Endothelial cell of umbilical vein (primary cell): ENCODE measurements around the gene ABL1. TPM values are rescaled to one million over a fixed set of nuclear protein-coding genes. Genes with fewer than 3 reads are reported as not detected.

Experiments used
- BruUV-seq: library from RNA; stranded (reverse); fragments of 400-500 nt; replicated peaks from 2 replicates; lab custom pipeline; 2021; lab: Mats Ljungman, UMichigan
- CTCF ChIA-PET: fragments of 300-600, 350-600 bp; sonication (Branson Sonifier 250); formaldehyde crosslinking; loops from one replicate; lab custom pipeline; 2021; ENCODE audit warnings: antibody characterized with exemption, inconsistent platforms; lab: Charles Lee
- POLR2A ChIA-PET: fragments of 300-600, 350-600 bp; sonication (Branson Sonifier 250); formaldehyde crosslinking; loops from one replicate; lab custom pipeline; 2021; ENCODE audit warnings: antibody characterized with exemption, inconsistent platforms; lab: Charles Lee
- DNase-seq: peaks from one replicate; pipeline ENCODE4 v3.0.0-alpha.2; 2011; ENCODE audit warnings: low read depth, low spot score
- FAIRE-seq: peaks from 2 replicates; lab custom pipeline; 2011; peaks lifted over from hg19 to GRCh38; lab: Jason Lieb, UNC
- H2AFZ ChIP-seq: 2 replicates; pipeline ENCODE4 v1.6.0; 2012; ENCODE audit warnings: low read depth, low read length, control low read depth, inconsistent platforms
- H3K27ac ChIP-seq: 2 replicates; pipeline ENCODE4 v1.5.1; 2011; ENCODE audit warnings: low read depth, mild to moderate bottlenecking, control low read depth, low read length, moderate library complexity; ENCODE audit not compliant: insufficient read depth
- H3K27me3 ChIP-seq, 2 experiments: 2 replicates each; pipeline versions ENCODE4 v1.6.0 to v1.6.1; 2011; ENCODE audit warnings: low read length in 2 of 2, mixed read lengths in 1 of 2; ENCODE audit not compliant: control insufficient read depth in 2 of 2, insufficient read depth in 2 of 2
- H3K36me3 ChIP-seq, 2 experiments: 2 replicates in 1 of 2; 3 replicates in 1 of 2; pipeline ENCODE4 v1.5.1; 2011; ENCODE audit warnings: low read length in 2 of 2, mild to moderate bottlenecking in 1 of 2, moderate library complexity in 1 of 2; ENCODE audit not compliant: control insufficient read depth in 2 of 2, insufficient read depth in 2 of 2; ENCODE audit errors: extremely low read depth in 1 of 2
- H3K4me1 ChIP-seq: 3 replicates; pipeline ENCODE4 v1.5.1; 2011; ENCODE audit warnings: mild to moderate bottlenecking, low read length; ENCODE audit not compliant: control insufficient read depth, insufficient read depth; ENCODE audit errors: extremely low read depth
- H3K4me2 ChIP-seq: 2 replicates; pipeline ENCODE4 v1.6.1; 2011; ENCODE audit warnings: low read length, control low read depth, mixed read lengths; ENCODE audit not compliant: insufficient read depth
- H3K4me3 ChIP-seq, 3 experiments: fragments of 200-600 bp in 1 of 3; sonication (generic), shearing (Covaris generic) in 1 of 3; replicated peaks in 1 of 3; 2 replicates each; pipeline ENCODE4 v1.5.1; 2011 to 2016; ENCODE audit warnings: control low read depth in 3 of 3, low read length in 3 of 3, mild to moderate bottlenecking in 2 of 3, inconsistent platforms in 1 of 3, low read depth in 1 of 3, moderate library complexity in 1 of 3; ENCODE audit not compliant: insufficient read depth in 1 of 3
- H3K79me2 ChIP-seq: 2 replicates; pipeline ENCODE4 v1.6.0; 2012; ENCODE audit warnings: low read length, inconsistent platforms; ENCODE audit not compliant: control insufficient read depth, insufficient read depth
- H3K9ac ChIP-seq: replicated peaks from 2 replicates; pipeline ENCODE3; 2011; ENCODE audit warnings: low read length, control low read depth; ENCODE audit not compliant: insufficient read depth; ENCODE audit errors: extremely low read depth
- H3K9me1 ChIP-seq: replicated peaks from 3 replicates; pipeline ENCODE4 v1.6.0; 2011; ENCODE audit warnings: mild to moderate bottlenecking, low read length; ENCODE audit not compliant: control insufficient read depth, insufficient read depth; ENCODE audit errors: extremely low read depth
- H3K9me3 ChIP-seq: replicated peaks from 2 replicates; pipeline ENCODE4 v1.5.1; 2012; ENCODE audit warnings: low read length, inconsistent platforms; ENCODE audit not compliant: control insufficient read depth, insufficient read depth
- H4K20me1 ChIP-seq: replicated peaks from 2 replicates; pipeline ENCODE3; 2011; ENCODE audit warnings: mild to moderate bottlenecking, low read length; ENCODE audit not compliant: control insufficient read depth, insufficient read depth; ENCODE audit errors: extremely low read depth
- CTCF ChIP-seq, 2 donors: IDR thresholded peaks; 1 replicate in 1 of 2; 2 replicates in 1 of 2; pipeline ENCODE4 v1.5.1; 2011; ENCODE audit warnings: low read length in 2 of 2, mild to moderate bottlenecking in 2 of 2, moderate library complexity in 2 of 2, control low read depth in 1 of 2, inconsistent platforms in 1 of 2, low read depth in 1 of 2; ENCODE audit not compliant: insufficient read depth in 1 of 2; ENCODE audit errors: extremely low read depth in 1 of 2
- EZH2 ChIP-seq: IDR thresholded peaks from 2 replicates; pipeline ENCODE4 v1.6.1; 2012; ENCODE audit warnings: borderline replicate concordance, low read depth, mild to moderate bottlenecking, moderate library complexity, low read length, inconsistent platforms; ENCODE audit not compliant: severe bottlenecking
- FOS ChIP-seq: IDR thresholded peaks from 2 replicates; pipeline ENCODE4 v1.6.1; 2011; ENCODE audit warnings: mild to moderate bottlenecking, low read length, moderate library complexity, borderline replicate concordance; ENCODE audit not compliant: insufficient read depth
- GATA2 ChIP-seq: IDR thresholded peaks from 2 replicates; pipeline ENCODE4 v1.7.0; 2011; ENCODE audit warnings: low read depth, mild to moderate bottlenecking, moderate library complexity, mixed read lengths, low read length; ENCODE audit not compliant: insufficient read length, insufficient read depth
- JUN ChIP-seq: IDR thresholded peaks from 2 replicates; pipeline ENCODE4 v1.6.1; 2011; ENCODE audit warnings: borderline replicate concordance, low read depth; ENCODE audit not compliant: insufficient read length, insufficient read depth
- MAX ChIP-seq: IDR thresholded peaks from 2 replicates; pipeline ENCODE4 v1.6.1; 2011; ENCODE audit not compliant: insufficient read depth, insufficient read length
- MYC ChIP-seq: IDR thresholded peaks from one replicate; pipeline ENCODE4 v1.6.1; 2011; ENCODE audit warnings: mild to moderate bottlenecking, low read depth, low read length
- POLR2A ChIP-seq: IDR thresholded peaks from 2 replicates; pipeline ENCODE4 v1.6.1; 2012; ENCODE audit warnings: low read depth, mild to moderate bottlenecking, control low read depth, low read length
- POLR2AphosphoS5 ChIP-seq: IDR thresholded peaks from 2 replicates; pipeline ENCODE4 v1.6.1; 2012; ENCODE audit warnings: low read depth, mild to moderate bottlenecking, control low read depth, low read length, moderate library complexity; ENCODE audit not compliant: insufficient read depth
- dilution Hi-C: fragments of 300-500 bp; cut with MboI; formaldehyde crosslinking; loops from one replicate; pipeline ENCODE4 v1.15.0; 2019; ENCODE audit warnings: low sequenced_read_pairs; ENCODE audit not compliant: extremely low pct_ligation_motif_present
- intact Hi-C: fragments of 100-400 bp; cut with micrococcal nuclease; formaldehyde crosslinking; loops from one replicate; pipeline ENCODE4 v1.10.0; 2022
- polyA plus RNA-seq, 4 experiments: library from polyadenylated mRNA; depleted of rRNA in 3 of 4; stranded (reverse) in 3 of 4; unstranded in 1 of 4; fragments of >200 nt; gene quantifications; 2 replicates each; pipeline versions ENCODE4 v1.2.1 to v1.2.3, GENCODE V29; 2011 to 2012; ENCODE audit warnings: missing spikeins in 1 of 4
- total RNA-seq: library from RNA; stranded (reverse); gene quantifications from 2 replicates; pipeline ENCODE4 v1.2.3, GENCODE V29; 2021

ABL1 gene
- total and polyA plus RNA-seq, 2 donors (not counting 3 experiments of a cell fraction or from before 2014, with no cell fraction given) = 32.1 to 87.1 TPM

- BruUV-seq = no TSS peak
- no peak overlapping the region for H3K4me2 ChIP-seq
- H3K4me1 ChIP-seq = peaks cover 15% of the 10 kb centered on the region
- no peaks in the 10 kb centered on the region for H3K9me1 ChIP-seq
- no peak overlapping the region for H3K27ac ChIP-seq
- H3K36me3 ChIP-seq = peaks cover 15 to 21% of the 10 kb centered on the region in 2 experiments
- no peak overlapping the region for H3K4me3 ChIP-seq
- intact Hi-C loops (no loop called here), dilution Hi-C loops (loop anchor here (25.0 kb wide), 1 partner anchor 168 kb away; the partner anchor contains the start of gene EXOSC2)
- no peaks in the 10 kb centered on the region for H3K9me3 ChIP-seq
- H3K27me3 ChIP-seq = no peaks in the 10 kb centered on the region
- no peak overlapping the region for H3K9ac ChIP-seq
- no peak overlapping the region for H2AFZ ChIP-seq
- no peak for TF ChIP-seq EZH2
- no peak for TF ChIP-seq POLR2A
- no peak for TF ChIP-seq CTCF (IDR thresholded peaks at IDR 0.05; ENCODE audit: extremely low read depth in 1 of 2, insufficient read depth in 1 of 2, low read depth in 1 of 2, low read length in 2 of 2)
- TF ChIP-seq JUN = no peak
- no peak for TF ChIP-seq MYC
- no peak for TF ChIP-seq FOS
- no peak for TF ChIP-seq POLR2AphosphoS5
- TF ChIP-seq GATA2 = no peak
- TF ChIP-seq MAX = no peak
- FAIRE-seq (no peak), DNase-seq (no peak)
- H3K79me2 ChIP-seq = peaks cover 91% of the 10 kb centered on the region
- ChIA-PET POLR2A (no interaction called here), CTCF (interaction anchor here (1.2 to 1.8 kb wide), 3 partner anchors 10 to 84 kb away, joined by 3 to 4 read pairs (median 4); no protein-coding TSS in a partner anchor)
- H4K20me1 ChIP-seq = no peaks in the 10 kb centered on the region
These were observed 19.8 kb downstream of the ABL1 start for GRCh38 chr9:130854835-130855234.
